ENCODE measurements around the gene NOX3.

DNA sequence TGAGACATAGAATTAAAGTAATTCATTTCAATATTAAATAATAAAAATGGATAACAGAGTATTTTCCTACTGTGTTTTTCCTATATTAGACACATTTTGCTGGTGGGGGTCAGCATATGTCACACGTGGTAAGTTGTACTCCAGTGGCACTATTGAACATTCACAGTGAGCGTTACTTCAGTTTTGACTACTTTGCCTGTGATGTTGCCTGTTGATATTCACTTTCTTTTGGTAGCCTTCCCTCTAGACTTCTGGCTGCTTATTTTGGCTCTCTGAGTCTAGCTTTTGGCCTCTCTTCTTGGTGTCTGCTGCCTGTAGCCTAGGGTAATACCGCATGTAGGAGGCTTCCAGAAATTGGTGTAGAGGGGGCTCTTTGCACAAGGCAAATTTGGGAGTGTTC lies 76.9 kb downstream of the NOX3 start:
- TF ChIP-seq EZH2 (IDR thresholded peaks at IDR 0.05; ENCODE audit: insufficient read depth, poor library complexity, severe bottlenecking) (no peak), EZH2phosphoT487 (IDR thresholded peaks at IDR 0.05; ENCODE audit: insufficient read depth, low read depth) (no peak)

Measured in GM23248 (cell line).